Astrocyte (in vitro differentiated cells and primary cell): ENCODE results near the gene TCERG1.

Experiments
- CTCF ChIP-seq: IDR thresholded peaks from 2 replicates; pipeline ENCODE4 v1.5.1; 2011; ENCODE audit warnings: low read depth, mild to moderate bottlenecking, inconsistent platforms, low read length, moderate library complexity; ENCODE audit not compliant: insufficient read depth
- EZH2 ChIP-seq: IDR thresholded peaks from 2 replicates; pipeline ENCODE4 v1.6.1; 2012; ENCODE audit warnings: mild to moderate bottlenecking, low read length, inconsistent platforms; ENCODE audit not compliant: insufficient read depth

- TF ChIP-seq CTCF (no peak), EZH2 (no peak)
Observed at GRCh38 chr5:146402949-146403348, 44.2 kb upstream of the TCERG1 start.
